ENCODE data around the gene PDE9A. TPM values are rescaled to one million over a fixed set of nuclear protein-coding genes. Genes with fewer than 3 reads are reported as not detected.

Gene PDE9A
- total RNA-seq, 1 donor from 2014 or later: 27.4 TPM

DNA sequence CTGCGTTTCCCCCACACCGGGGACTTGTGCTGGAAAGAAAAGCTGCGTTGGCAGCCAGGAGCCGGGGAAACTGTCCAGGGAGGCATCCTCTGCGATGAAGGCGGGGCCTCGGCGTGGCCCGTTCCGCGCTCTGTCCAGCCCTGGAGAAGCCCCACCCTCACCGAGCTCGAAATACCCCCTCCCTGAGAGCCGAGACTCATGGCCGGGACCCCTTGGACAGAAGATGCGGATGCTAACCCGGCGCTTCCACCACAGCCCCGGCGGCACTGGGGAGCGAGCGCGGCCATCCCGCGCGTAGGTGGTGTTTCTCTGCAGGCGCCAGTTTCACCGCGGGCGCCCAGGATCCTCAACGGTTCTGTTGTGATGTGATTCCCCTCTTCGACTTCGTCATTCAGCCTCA lies 31.6 kb downstream of the PDE9A start:
- DNase-seq (ENCODE audit: low spot score in 2 of 2, unreplicated experiment in 2 of 2): no peak
- Mint-ChIP-seq H3K27me3 (ENCODE audit: low read depth) (no peaks in the 10 kb centered on the region), H3K36me3 (peaks cover 16% of the 10 kb centered on the region), H3K9me3 (no peaks in the 10 kb centered on the region), H3K27ac (no peak overlapping the region), H3K4me1 (peaks cover 9% of the 10 kb centered on the region), H3K4me3 (no peak overlapping the region)
- TF ChIP-seq, protein P1, sequence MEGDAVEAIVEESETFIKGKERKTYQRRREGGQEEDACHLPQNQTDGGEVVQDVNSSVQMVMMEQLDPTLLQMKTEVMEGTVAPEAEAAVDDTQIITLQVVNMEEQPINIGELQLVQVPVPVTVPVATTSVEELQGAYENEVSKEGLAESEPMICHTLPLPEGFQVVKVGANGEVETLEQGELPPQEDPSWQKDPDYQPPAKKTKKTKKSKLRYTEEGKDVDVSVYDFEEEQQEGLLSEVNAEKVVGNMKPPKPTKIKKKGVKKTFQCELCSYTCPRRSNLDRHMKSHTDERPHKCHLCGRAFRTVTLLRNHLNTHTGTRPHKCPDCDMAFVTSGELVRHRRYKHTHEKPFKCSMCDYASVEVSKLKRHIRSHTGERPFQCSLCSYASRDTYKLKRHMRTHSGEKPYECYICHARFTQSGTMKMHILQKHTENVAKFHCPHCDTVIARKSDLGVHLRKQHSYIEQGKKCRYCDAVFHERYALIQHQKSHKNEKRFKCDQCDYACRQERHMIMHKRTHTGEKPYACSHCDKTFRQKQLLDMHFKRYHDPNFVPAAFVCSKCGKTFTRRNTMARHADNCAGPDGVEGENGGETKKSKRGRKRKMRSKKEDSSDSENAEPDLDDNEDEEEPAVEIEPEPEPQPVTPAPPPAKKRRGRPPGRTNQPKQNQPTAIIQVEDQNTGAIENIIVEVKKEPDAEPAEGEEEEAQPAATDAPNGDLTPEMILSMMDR (IDR thresholded peaks at IDR 0.05; ENCODE audit: unreplicated experiment): no peak

DNA sequence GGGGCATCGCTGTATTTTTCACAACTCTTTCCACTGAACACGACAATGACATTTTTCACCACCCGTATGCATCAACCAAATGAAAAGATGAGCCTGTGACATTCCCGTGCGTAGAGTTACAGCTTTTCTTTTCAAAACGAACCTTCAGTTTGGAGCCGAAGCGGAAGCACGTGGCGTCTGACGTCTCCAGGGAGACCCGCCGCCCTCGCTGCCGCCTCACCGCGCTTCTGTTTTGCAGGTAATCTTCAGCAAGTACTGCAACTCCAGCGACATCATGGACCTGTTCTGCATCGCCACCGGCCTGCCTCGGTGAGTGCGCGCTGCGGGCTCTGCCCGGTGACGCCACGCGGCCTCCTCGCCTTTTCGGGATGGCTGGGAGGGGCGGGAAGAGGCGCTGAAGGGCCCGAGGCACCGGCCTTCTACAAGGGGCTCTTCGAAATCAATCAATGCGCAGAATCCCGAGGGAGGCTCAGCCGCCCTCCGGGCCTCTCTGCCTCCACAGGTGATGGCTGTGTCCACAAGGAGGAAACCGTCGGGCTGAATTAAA lies 32.6 kb downstream of the PDE9A start:
- no peak overlapping the region for H3K4me3 Mint-ChIP-seq
- H3K4me1 Mint-ChIP-seq: peaks cover 9% of the 10 kb centered on the region
- H3K9me3 Mint-ChIP-seq: no peaks in the 10 kb centered on the region
- H3K27me3 Mint-ChIP-seq (ENCODE audit: low read depth): no peaks in the 10 kb centered on the region
- H3K36me3 Mint-ChIP-seq: peaks cover 16% of the 10 kb centered on the region
- TF ChIP-seq, protein P1 (IDR thresholded peaks at IDR 0.05; ENCODE audit: unreplicated experiment): no peak
- H3K27ac Mint-ChIP-seq: no peak overlapping the region
- DNase-seq (ENCODE audit: low spot score in 2 of 2, unreplicated experiment in 2 of 2): no peak

DNA sequence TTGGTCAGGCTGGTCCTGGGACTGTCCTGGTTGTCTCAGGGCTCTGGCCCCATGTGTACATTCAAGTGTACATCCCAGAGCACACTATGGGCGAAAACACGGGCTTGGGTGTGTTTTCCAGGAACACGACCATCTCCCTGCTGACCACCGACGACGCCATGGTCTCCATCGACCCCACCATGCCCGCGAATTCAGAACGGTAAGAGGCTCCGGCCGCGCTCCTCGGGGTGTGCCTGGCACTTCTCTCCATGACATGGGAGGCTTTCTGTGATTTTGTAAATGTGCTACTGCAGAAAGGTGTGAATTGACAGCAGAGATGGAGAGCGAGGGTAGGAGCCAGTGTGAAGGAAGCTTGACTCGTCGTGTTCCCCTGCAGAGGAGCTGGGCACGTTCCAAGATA lies 34.4 kb downstream of the PDE9A start:
- no peak for DNase-seq (ENCODE audit: low spot score in 2 of 2, unreplicated experiment in 2 of 2)
- TF ChIP-seq, protein P1 (IDR thresholded peaks at IDR 0.05; ENCODE audit: unreplicated experiment): no peak
- no peak overlapping the region for H3K27ac Mint-ChIP-seq
- H3K36me3 Mint-ChIP-seq: peaks cover 20% of the 10 kb centered on the region
- no peak overlapping the region for H3K4me3 Mint-ChIP-seq
- no peaks in the 10 kb centered on the region for H3K27me3 Mint-ChIP-seq (ENCODE audit: low read depth)
- peaks cover 2% of the 10 kb centered on the region for H3K4me1 Mint-ChIP-seq
- no peaks in the 10 kb centered on the region for H3K9me3 Mint-ChIP-seq

DNA sequence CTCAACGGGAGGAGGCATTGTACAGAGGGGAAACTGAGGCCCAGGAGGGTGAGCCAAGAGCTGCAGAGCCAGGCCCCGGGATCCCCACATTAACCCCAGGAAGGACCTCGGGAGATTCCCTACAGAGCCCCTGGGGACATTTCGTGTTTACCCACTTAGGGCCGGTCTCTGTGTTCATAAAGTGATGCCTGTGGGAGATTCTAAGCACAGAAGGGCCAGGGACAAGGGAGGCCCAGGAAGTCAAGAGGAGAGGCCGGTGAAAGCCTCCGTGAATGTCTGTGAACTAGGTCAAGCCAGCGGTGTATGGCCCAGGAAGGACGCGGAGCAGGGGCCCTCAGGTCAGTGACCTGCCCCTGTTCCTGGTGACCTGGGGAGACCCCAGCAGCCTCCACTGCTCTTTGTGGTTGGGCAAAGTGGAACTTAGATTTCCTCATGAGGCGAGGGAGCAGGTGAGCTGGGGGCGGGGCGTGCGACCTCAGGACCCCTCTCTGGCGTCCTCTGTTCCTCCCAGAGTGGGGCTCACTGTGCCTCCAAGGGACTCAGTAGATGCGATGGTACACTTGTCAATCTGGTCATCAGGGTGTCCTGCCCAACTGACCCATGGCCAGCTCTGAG lies 34.9 kb downstream of the PDE9A start:
- Mint-ChIP-seq H3K36me3 (peaks cover 20% of the 10 kb centered on the region), H3K27ac (no peak overlapping the region), H3K9me3 (no peaks in the 10 kb centered on the region), H3K27me3 (ENCODE audit: low read depth) (no peaks in the 10 kb centered on the region), H3K4me1 (no peaks in the 10 kb centered on the region), H3K4me3 (no peak overlapping the region)
- TF ChIP-seq, protein P1 (IDR thresholded peaks at IDR 0.05; ENCODE audit: unreplicated experiment): no peak
- DNase-seq (ENCODE audit: low spot score in 2 of 2, unreplicated experiment in 2 of 2): no peak

DNA sequence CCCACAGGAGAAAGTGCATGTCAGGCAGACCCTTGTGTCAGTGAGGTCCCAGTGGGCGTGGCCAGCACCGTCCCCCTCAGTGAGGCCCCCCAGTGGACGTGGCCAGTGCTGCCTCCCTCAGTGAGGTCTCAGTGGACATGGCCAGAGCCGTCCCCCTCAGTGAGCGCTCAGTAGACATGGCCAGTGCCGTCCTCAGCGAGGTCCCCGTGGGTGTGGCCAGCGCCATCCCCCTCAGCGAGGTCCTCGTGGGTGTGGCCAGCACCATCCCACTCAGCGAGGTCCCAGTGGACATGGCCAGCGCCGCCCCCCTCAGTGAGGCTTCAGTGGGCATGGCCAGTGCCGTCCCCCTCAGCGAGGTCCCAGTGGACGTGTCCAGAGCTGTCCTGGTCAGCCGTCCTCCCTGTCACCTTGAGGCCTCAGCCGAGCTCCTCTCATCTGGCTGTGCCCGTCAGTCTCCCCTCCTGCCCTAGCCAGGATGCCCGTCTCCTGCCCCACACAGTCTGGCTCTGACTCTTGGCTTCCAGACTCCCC lies 35.5 kb downstream of the PDE9A start:
- no peaks in the 10 kb centered on the region for H3K4me1 Mint-ChIP-seq
- H3K27me3 Mint-ChIP-seq (ENCODE audit: low read depth): no peaks in the 10 kb centered on the region
- no peak for DNase-seq (ENCODE audit: low spot score in 2 of 2, unreplicated experiment in 2 of 2)
- H3K9me3 Mint-ChIP-seq: no peaks in the 10 kb centered on the region
- H3K27ac Mint-ChIP-seq: no peak overlapping the region
- TF ChIP-seq, protein P1 (IDR thresholded peaks at IDR 0.05; ENCODE audit: unreplicated experiment): no peak
- H3K36me3 Mint-ChIP-seq: peaks cover 20% of the 10 kb centered on the region
- H3K4me3 Mint-ChIP-seq: no peak overlapping the region

Measured in mesothelial cell of epicardium (in vitro differentiated cells).